ENCODE results near the gene AP3B2. TPM values are rescaled to one million over a fixed set of nuclear protein-coding genes. Genes with fewer than 3 reads are reported as not detected.

Gene AP3B2
- total and polyA plus RNA-seq, 4 donors, result 0.10 to 0.33 TPM; not detected in 2

DNA sequence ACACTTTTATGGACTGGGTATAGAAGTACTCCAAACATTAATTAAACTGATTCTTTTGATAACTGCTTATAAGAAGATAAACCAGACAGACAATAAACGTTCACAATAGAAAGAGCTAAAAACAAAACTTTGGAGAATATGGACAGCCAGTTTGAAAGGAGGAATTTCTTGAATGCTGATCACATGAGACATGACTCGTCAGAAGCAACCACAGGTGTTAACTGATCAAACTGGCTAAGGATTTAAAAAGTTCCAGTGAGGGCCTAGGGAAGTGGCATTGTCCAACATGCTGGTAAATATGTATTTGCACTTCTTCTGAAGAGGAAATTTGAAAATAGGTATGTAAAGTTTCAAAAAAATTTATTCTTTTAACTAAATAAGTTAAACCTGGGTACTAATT, 29.4 kb upstream of the AP3B2 start:
- TF ChIP-seq JUND (IDR thresholded peaks at IDR 0.05) (no peak), RXRA (IDR thresholded peaks at IDR 0.05) (no peak), RAD21 (IDR thresholded peaks at IDR 0.05) (no peak), HNF4G (IDR thresholded peaks at IDR 0.05) (no peak), YY1 (IDR thresholded peaks at IDR 0.05) (no peak), FOXA2 (IDR thresholded peaks at IDR 0.05) (no peak), SP1 (IDR thresholded peaks at IDR 0.05) (no peak), TAF1 (conservative IDR thresholded peaks at IDR 0.05) (no peak), ZBTB33 (IDR thresholded peaks at IDR 0.05) (no peak), GABPA (IDR thresholded peaks at IDR 0.05 in 1 of 2, conservative IDR thresholded peaks at IDR 0.05 in 1 of 2) (no peak)
- TF ChIP-seq, protein P1, sequence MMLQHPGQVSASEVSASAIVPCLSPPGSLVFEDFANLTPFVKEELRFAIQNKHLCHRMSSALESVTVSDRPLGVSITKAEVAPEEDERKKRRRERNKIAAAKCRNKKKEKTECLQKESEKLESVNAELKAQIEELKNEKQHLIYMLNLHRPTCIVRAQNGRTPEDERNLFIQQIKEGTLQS (IDR thresholded peaks at IDR 0.05), result no peak
- TF ChIP-seq, protein P2, sequence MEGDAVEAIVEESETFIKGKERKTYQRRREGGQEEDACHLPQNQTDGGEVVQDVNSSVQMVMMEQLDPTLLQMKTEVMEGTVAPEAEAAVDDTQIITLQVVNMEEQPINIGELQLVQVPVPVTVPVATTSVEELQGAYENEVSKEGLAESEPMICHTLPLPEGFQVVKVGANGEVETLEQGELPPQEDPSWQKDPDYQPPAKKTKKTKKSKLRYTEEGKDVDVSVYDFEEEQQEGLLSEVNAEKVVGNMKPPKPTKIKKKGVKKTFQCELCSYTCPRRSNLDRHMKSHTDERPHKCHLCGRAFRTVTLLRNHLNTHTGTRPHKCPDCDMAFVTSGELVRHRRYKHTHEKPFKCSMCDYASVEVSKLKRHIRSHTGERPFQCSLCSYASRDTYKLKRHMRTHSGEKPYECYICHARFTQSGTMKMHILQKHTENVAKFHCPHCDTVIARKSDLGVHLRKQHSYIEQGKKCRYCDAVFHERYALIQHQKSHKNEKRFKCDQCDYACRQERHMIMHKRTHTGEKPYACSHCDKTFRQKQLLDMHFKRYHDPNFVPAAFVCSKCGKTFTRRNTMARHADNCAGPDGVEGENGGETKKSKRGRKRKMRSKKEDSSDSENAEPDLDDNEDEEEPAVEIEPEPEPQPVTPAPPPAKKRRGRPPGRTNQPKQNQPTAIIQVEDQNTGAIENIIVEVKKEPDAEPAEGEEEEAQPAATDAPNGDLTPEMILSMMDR (IDR thresholded peaks at IDR 0.05; ENCODE audit: low read depth, low read length, missing input control), result no peak
- TF ChIP-seq, protein P3, sequence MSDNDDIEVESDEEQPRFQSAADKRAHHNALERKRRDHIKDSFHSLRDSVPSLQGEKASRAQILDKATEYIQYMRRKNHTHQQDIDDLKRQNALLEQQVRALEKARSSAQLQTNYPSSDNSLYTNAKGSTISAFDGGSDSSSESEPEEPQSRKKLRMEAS (IDR thresholded peaks at IDR 0.05), result no peak
- TF ChIP-seq, protein P4, sequence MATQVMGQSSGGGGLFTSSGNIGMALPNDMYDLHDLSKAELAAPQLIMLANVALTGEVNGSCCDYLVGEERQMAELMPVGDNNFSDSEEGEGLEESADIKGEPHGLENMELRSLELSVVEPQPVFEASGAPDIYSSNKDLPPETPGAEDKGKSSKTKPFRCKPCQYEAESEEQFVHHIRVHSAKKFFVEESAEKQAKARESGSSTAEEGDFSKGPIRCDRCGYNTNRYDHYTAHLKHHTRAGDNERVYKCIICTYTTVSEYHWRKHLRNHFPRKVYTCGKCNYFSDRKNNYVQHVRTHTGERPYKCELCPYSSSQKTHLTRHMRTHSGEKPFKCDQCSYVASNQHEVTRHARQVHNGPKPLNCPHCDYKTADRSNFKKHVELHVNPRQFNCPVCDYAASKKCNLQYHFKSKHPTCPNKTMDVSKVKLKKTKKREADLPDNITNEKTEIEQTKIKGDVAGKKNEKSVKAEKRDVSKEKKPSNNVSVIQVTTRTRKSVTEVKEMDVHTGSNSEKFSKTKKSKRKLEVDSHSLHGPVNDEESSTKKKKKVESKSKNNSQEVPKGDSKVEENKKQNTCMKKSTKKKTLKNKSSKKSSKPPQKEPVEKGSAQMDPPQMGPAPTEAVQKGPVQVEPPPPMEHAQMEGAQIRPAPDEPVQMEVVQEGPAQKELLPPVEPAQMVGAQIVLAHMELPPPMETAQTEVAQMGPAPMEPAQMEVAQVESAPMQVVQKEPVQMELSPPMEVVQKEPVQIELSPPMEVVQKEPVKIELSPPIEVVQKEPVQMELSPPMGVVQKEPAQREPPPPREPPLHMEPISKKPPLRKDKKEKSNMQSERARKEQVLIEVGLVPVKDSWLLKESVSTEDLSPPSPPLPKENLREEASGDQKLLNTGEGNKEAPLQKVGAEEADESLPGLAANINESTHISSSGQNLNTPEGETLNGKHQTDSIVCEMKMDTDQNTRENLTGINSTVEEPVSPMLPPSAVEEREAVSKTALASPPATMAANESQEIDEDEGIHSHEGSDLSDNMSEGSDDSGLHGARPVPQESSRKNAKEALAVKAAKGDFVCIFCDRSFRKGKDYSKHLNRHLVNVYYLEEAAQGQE (IDR thresholded peaks at IDR 0.05), result no peak
- 88% methylated on average over 2 of the region's 2 CpGs for WGBS
- Histone ChIP-seq H3K9me3 (ENCODE audit: control insufficient read depth in 4 of 4, low read length in 3 of 4) (no peaks in the 10 kb centered on the region), H3K4me1 (ENCODE audit: control insufficient read depth in 4 of 4, insufficient read depth in 4 of 4, low read length in 3 of 4) (no peaks in the 10 kb centered on the region), H3K9ac (ENCODE audit: low read depth in 1 of 2, low read length in 2 of 2) (no peak overlapping the region), H3K27me3 (ENCODE audit: control insufficient read depth in 4 of 4, insufficient read depth in 4 of 4, low read length in 3 of 4) (no peaks in the 10 kb centered on the region), H3K36me3 (ENCODE audit: control insufficient read depth in 4 of 4, insufficient read depth in 3 of 4, low read depth in 1 of 4, low read length in 3 of 4) (peaks cover 0 to 3% (median 0%) of the 10 kb centered on the region in 4 donors), H3K27ac (ENCODE audit: low read depth in 1 of 2, low read length in 2 of 2) (no peak overlapping the region), H3K4me3 (ENCODE audit: low read depth in 1 of 3, low read length in 3 of 3) (no peak overlapping the region)
- DNase-seq (ENCODE audit: low spot score), result no peak

DNA sequence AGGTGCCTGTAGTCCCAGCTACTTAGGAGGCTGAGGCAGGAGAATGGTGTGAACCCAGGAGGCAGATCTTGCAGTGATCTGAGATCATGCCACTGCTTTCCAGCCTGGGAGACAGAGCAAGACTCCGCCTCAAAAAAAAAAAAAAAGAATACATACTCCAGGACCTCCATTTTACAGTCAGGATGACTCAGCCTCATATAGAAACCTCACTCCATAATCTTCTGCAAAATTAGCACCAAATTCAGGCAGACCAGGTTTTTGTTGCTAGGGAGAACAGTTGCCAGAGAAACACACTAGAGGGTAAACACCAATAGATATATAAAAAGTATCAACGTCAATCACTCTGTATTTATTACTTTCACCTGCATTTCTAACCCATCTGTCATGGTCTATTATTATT, 28.3 kb upstream of the AP3B2 start:
- peaks cover 0 to 3% (median 1%) of the 10 kb centered on the region in 4 donors for H3K36me3 ChIP-seq (ENCODE audit: control insufficient read depth in 4 of 4, insufficient read depth in 3 of 4, low read depth in 1 of 4, low read length in 3 of 4)
- no peaks in the 10 kb centered on the region for H3K27me3 ChIP-seq (ENCODE audit: control insufficient read depth in 4 of 4, insufficient read depth in 4 of 4, low read length in 3 of 4)
- no peaks in the 10 kb centered on the region for H3K4me1 ChIP-seq (ENCODE audit: control insufficient read depth in 4 of 4, insufficient read depth in 4 of 4, low read length in 3 of 4)
- 94% methylated on average over 2 of the region's 2 CpGs for WGBS
- H3K27ac ChIP-seq (ENCODE audit: low read depth in 1 of 2, low read length in 2 of 2), result no peak overlapping the region
- TF ChIP-seq FOXA1 (IDR thresholded peaks at IDR 0.05) (no peak), GABPA (IDR thresholded peaks at IDR 0.05 in 1 of 2, conservative IDR thresholded peaks at IDR 0.05 in 1 of 2) (no peak), RAD21 (IDR thresholded peaks at IDR 0.05) (no peak), RXRA (IDR thresholded peaks at IDR 0.05) (no peak), HNF4A (conservative IDR thresholded peaks at IDR 0.05) (no peak), JUND (IDR thresholded peaks at IDR 0.05) (no peak), ZBTB33 (IDR thresholded peaks at IDR 0.05) (no peak), NR2F2 (IDR thresholded peaks at IDR 0.05) (no peak), TAF1 (conservative IDR thresholded peaks at IDR 0.05) (no peak), EGR1 (IDR thresholded peaks at IDR 0.05; ENCODE audit: low read depth in 2 of 2) (no peak)
- no peaks in the 10 kb centered on the region for H3K9me3 ChIP-seq (ENCODE audit: control insufficient read depth in 4 of 4, low read length in 3 of 4)
- H3K9ac ChIP-seq (ENCODE audit: low read depth in 1 of 2, low read length in 2 of 2), result no peak overlapping the region
- no peak overlapping the region for H3K4me3 ChIP-seq (ENCODE audit: low read depth in 1 of 3, low read length in 3 of 3)
- DNase-seq (ENCODE audit: low spot score), result no peak

Measured in liver (tissue), 9 donors.